UCSD-AML1 (cell line): ENCODE data around the gene MYH16.
"Not testable (repeated sequence)": the region's sequence is repeated elsewhere in the genome, so short reads cannot be mapped to it uniquely, and the experiment has no call there.

ENCODE experiments used
- DNase-seq: peaks from one replicate; lab custom pipeline; 2025; ENCODE audit not compliant: unreplicated experiment; lab: John Stamatoyannopoulos, UW

Gene MYH16

DNA sequence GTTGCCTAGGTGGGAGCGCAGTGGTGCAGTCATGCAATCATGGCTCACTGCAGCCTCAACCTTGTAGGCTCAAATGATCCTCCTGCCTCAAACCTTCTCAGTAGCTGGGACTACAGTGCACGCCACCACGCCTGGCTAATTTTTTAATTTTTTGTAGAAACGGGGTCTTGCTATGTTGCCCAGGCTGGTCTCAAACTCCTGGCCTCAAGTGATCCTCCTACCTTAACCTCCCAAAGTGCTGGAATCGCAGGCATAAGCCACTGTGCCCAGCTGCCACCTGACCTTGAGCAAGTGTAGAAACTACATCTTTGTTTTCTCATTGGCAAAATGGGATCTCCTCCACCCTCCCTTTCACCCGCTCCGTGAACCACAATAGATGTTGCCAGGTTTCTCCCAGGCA, 15.0 kb upstream of the MYH16 start:
- DNase-seq, result no peak

DNA sequence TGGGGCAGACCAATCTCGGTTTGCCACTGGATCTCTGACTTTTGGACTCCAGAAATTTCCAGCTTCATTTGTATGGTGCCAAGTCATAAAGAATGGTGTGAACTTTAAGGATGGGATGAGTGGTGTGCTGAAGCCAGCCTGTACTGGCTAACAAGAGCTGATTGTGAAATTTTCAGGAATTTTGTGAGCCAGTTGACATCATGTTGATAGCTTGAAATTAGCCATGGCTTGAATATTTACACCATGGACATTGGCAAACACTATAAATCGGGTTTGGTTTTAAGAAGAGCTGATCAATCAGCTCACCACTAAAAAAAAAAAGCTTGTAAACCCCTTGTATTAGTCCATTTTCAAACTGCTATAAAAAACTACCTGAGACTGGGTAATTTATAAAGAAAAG, 14.1 kb upstream of the MYH16 start:
- no peak for DNase-seq

DNA sequence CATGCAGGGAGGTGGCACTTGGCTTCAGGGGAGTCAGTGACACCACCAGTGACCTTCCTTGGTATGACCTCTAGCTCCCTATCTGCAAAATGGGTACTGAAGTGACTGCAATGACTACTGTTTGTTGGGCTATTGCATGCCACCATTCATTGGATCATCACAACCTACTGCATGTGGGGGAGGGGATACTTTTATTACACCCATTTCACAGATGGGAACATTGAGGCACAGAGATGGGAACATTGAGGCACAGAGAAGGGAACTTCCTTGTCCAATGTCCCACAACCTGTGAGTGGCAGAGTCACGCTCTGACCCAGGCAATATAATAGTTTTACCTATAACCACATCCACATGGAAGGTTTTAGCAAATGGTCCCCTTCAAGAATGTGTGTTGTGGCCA, 12.2 kb upstream of the MYH16 start:
- no peak for DNase-seq

DNA sequence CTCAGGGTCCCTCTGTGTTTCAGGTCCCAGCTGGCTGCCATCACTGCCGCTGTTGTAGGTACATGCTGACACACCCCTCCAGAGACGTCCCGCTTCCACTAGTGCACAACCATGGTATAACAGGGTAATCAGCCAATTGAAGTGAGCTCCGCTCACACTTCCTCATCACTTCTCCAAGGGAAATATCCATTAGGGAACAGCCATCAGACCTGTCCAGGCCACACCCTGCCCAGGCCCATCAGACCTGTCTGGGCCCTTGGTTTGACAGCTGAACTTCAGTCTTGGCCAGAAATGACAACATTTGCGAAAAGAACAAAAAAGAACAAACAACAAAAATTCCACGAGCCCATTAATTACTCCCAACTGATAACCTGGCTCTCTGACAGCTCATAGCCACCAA, 11.0 kb upstream of the MYH16 start:
- no peak for DNase-seq

DNA sequence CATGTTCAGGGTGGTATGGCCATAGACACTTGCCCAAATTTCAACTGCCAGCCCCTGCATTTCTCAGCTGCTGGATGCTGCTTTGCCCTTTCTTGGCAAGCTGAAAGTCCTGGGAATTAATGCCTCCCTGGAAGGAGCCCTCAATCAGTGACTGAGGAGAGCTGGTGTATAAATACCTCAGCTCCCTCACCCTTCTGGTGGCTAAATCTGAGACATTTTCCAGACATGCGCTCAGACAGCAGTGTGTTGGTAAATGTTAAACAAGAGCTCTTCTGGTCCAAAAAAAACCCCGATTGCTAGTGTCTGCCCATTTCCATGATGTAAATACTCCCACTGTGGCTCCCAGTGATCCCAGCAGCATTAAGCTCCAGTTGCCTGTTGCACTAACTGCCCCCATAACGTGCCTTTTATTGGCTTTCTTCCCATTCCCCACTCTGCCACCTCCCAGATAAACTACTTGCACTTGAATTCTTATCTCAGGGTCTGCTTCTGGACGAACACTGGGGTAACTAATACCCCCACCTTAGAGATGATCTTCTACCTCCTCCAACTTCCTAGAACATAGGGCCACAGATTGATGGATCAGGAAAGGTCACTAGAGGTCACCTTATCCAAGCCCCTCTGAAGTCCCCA, 6.7 kb upstream of the MYH16 start:
- DNase-seq, result no peak

DNA sequence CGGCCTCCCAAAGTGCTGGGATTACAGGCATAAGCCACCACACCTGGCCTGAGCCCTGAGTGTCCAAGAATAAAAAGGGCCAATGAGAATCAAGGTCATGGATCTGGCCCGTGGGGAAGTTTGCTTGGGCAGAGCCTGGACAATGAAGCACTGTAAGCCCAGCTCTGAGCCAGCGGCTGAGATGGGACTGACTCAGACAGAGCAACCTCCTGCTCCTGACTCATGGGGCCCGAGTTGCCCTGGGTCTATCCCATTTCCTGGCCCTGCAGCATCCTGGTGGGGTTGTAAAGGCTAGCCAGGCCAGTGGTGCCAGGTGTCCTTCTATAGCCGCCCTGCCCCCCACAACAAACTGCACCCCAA, 5.2 kb upstream of the MYH16 start:
- no peak for DNase-seq

DNA sequence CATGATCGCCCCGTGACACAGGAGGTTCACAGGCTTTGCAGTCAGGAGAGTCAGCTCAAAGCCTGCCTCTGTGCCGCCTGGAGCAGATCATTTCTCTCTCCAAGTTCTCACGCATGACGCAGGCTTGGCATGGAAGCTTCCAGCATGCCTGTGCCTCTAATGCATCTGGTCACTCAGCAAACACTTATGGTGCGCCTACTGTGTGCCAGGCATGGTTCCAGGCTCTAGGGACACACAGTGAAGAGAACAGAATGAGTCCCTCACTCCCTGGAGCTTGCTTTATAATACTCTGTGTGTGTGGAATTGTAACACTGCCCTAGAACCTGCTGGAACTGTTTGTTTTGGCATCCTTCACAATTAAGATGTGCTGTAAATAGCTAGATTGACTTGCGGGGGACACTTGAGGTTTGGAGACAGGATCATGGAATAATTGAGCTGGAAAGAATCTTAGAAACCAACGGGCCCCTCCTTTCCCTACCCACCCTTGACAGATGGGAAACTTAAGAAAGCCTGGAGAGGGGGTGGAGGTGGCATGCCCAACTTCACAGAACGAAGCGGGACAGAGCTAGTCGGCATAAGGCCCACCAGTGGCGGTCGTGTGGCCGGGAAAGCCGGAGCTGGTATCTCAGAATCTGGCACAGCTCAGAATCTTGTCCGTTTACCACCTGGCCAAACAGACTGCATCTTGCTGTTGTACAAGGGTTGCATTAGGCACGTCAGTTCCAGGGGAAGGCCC, 4.6 kb upstream of the MYH16 start:
- DNase-seq, result no peak

DNA sequence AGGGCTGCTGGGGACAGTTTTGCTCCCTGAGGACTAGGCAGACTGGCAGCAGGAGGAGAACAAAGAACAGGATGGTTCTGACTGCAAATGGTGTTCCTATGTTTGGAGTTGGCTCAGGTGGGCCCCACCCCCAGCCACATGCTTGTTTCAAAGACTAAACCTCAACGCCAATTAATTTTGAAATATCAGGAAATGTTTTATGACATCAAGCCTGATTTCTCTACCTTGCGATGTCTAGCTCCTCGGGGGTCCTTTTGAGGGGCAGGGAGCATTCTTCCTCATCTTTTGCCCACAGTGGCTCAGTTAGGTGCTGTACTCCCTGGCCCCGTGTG, 4.1 kb upstream of the MYH16 start:
- DNase-seq, result no peak

DNA sequence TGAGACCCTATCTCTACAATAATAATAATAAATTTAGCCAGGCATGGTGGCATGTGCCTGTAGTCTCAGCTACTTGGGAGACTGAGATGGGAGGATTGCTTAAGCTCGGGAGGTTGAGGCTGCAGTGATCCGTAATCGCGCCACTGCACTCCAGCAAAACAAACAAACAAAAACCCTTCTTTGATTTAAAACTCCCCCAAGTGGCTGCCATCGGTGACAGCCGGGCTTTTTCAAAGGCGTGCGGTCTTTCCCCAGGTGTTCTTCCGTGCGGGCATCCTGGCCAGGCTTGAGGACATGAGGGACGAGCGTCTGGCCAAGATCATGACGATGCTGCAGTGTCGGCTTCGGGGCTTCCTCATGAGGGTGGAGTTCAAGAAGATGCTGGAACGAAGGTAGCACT, 1.9 kb upstream of the MYH16 start:
- DNase-seq, result no peak

DNA sequence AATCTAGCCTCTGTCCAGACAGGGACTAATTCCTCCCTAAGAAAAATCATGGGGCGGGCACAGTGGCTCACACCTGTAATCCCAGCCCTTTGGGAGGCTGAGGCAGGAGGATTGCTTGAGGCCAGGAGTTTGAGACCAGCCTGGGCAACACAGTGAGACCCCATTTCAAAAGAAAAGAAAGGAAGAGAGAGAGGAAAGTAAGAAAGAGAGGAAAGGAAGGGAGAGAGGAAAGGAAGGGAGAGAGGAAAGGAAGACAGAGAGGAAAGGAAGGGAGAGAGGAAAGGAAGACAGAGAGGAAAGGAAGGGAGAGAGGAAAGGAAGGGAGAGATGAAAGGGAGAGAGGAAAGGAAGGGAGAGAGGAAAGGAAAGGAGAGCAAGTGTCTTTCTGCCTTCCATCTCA, 922 bp downstream of the MYH16 start:
- not testable (repeated sequence) for DNase-seq

DNA sequence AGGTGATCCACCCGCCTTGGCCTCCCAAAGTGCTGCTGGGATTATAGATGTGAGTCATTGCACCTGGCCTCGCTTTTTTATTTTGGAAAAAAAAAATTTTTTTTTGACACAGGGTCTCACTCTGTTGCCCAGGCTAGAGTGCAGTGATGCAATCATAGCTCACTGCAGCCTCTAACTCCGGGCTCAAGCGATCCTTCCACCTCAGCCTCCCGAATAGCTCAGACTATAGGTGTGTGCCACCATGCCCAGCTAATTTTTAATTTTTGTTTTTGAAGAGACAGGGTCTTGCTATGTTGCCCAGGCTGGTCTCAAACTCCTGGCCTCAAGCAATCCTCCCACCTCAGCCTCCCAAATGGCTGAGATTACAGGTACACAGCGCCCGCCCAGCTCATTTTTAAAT, 2.3 kb downstream of the MYH16 start:
- DNase-seq, result not testable (repeated sequence)

DNA sequence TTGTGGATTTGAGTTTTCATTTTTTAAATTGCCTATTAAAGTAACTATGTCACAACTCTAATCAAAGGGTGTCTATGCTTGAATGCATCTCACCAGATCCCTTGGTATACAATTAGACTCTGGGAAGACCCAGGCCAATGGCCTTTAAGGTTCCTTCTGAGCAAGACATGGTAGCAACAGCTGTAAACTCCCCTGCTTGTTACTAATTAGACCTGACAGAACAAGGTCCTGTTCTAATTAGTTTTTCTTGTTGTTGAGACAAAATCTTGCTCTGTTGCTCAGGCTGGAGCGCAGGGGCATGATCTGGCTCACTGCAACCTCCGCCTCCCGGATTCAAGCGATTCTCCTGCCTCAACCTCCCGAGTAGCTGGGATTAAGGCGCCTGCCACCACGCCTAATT, 2.9 kb downstream of the MYH16 start:
- DNase-seq, result no peak

DNA sequence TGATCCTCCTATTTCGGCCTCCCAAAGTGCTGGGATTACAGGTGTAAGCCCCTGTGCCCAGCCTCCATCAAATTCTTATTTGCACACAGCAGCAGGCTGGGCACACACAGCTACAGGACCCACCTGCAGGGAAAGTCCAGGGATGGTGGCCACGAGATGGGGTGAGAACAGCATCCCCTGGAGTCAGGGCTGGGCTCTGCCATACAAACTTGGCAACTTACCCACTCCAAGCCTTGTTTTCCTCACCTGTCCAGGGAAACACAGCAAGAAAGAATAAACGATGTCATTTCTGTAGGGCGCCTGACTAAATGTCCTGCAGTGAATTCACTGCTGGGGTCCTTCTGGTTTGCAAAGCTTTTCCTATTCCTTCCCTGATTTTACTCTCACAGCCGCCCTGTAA, 5.5 kb downstream of the MYH16 start:
- no peak for DNase-seq

DNA sequence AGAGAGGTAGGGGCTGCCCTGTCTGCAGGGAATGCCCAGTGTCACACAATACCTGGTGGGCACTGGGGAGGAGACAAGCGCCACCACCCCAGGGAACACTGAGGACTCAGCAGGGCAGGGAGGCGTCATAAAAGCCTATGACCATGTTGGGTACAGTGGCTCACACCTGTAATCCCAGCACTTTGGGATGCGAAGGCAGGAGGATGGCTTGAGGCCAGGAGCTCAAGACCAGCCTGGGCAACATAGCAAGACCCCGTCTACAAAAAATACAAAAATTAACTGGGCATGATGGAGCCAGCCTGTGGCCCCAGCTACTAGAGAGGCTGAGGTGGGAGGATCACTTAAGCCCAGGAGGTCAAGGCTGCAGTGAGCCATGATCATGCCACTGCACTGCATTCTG, 11.5 kb downstream of the MYH16 start:
- DNase-seq, result not testable (repeated sequence)

DNA sequence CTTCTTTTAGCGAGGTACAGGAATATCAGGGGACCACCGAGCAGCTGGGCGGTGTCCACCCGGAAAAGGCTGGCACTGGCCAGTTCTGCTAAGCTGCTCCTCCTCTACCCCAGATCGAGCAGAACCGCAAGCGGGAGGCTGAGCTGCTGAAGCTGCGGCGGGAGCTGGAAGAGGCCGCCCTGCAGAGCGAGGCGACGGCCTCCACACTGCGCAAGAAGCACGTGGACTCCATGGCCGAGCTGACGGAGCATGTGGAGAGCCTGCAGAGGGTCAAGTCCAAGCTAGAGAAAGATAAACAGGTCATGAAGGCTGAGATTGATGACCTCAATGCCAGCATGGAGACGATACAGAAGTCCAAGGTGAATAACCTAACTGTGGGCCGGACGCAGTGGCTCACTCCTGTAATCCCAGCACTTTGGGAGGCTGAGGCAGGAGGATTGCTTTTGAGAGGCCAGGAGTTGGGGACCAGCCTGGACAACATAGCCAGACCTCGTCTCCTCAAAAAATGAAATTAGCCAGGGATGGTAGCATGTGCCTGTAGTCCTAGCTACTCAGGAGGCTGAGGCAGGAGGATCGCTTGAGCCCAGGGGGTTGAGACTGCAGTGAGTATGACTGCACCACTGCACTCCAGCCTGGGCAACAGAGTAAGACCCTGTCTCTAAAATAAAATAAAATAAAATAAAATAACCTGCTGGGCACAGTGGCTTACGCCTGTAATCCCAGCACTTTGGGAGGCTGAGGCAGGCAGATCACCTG, 15.3 kb downstream of the MYH16 start:
- DNase-seq, result no peak

DNA sequence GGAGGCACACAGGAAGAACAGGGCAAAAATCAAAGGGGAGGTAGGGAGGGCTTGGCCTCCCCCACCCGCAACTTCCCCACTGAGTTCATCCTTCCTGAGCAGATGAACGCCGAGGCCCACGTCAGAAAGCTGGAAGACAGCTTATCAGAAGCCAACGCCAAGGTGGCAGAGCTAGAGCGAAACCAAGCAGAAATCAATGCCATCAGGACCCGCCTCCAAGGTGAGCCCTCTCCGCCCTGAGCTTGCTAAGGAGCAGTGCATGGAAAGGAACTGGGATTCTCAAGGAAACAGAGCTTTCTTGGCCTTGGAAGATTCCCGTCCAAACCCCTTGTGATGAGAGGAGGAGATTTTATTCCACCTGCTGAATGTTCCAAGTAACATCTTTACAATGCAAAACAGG, 16.5 kb downstream of the MYH16 start:
- DNase-seq, result no peak

DNA sequence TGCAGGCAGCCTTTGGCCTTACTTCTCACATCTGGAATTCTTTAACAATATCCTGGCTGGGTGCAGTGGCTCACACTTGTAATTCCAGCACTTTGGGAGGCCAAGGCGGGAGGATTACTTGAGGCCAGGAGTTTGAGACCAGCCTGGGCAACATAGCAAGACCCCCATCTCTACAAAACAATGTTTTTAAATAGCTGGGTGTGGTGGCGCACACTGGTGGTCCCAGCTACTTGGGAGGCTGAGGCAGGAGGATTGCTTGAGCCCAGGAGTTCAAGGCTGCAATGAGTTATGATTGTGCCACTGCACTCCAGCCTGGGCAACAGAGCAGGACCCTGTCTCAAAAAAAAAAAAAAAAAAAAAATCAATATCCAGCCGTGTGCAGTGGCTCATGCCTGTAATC, 17.5 kb downstream of the MYH16 start:
- not testable (repeated sequence) for DNase-seq

DNA sequence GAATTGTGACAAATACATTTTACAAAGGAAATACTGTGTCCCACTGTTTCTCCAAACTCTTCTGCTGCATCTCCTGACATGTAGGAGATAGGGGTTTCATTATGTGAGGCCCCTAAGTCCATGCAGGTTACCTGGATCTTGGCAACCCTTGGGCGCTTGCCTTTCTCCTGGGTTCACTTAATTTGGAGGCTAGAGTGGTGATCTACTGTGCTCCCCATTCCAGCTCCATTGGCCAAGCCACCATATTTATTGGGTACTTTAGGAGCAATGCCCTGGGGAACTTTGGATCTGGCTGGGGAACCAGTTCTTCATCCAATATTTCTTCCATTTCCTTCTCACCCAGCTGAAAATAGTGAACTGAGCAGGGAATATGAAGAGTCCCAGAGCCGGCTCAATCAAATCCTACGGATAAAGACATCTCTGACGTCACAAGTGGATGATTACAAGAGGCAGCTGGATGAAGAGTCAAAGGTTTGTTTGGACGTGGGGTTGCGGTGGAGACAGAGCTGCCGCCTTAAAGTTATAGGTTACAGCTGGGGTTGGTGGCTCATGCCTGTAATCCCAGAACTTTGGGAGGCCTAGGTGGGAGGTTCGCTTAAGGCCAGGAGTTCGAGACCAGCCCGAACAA, 18.5 kb downstream of the MYH16 start:
- no peak for DNase-seq

DNA sequence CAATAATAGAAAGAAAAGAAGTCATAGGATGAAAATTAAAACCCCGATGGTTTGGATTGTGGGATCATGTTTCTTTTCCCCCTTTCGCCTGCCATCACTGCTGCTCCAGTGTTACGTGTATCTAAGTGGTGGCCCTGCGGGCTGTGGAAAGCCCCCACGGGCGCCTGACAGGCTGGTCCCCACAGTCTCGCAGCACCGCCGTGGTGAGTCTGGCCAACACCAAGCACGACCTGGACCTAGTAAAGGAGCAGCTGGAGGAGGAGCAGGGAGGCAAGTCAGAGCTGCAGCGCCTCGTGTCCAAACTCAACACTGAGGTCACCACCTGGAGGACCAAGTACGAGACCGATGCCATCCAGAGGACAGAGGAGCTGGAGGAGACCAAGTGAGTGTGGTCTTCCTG, 19.5 kb downstream of the MYH16 start:
- DNase-seq, result no peak

DNA sequence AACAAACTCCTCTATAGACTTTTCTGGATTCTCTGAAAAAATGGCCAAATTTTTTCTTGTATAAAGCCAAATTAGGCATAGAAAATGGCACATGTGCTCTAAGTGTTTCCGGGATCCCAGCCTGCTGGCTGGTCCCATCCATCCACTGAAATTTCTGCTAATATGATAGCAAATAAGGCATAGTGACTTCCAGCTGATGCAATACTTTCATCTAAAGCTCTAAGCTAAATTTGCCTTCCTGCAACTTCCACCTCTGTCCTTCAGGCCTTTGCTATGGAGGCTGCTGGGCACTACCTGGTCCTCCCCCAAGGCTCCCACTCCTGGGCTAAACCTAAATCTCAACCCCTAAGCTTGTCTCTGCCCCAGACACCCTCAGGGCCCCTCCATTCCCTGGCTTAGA, 20.5 kb downstream of the MYH16 start:
- no peak for DNase-seq

DNA sequence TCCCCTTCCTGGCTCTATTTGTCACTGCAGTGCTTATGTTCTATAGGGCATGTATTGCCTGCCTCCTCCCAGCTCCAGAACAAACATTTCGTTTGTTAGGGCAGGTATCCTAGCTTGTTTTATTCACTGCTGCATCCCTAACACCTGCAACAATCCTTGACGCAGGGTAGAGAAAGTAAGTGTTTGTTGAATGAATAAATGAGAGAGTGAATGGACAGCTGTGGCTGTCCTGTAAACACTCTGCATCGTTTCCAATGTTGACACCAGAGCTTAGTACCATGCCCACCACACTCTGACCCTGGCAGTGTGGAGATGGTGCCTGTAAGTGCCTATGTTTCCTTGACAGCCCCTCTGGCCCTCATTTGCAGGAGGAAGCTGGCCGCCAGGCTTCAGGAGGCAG, 21.0 kb downstream of the MYH16 start:
- no peak for DNase-seq

DNA sequence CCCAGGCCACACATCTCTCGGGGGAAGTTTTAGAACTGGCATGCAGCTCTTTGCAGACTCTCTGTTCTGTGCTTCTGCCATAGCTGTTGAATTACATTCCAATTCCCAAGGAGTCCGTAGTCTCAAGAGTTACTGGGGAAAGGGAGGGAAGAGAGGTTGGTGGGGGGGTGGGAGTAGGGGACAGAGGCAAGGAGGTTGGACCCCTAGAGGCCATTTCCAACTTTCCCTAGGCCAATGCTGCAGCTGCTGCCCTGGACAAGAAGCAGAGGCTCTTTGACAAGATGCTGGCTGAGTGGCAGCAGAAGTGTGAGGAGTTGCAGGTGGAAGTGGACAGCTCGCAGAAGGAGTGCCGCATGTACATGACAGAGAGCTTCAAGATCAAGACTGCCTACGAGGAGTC, 23.8 kb downstream of the MYH16 start:
- DNase-seq, result no peak
